ENCODE data around the gene CCNL1. TPM values are rescaled to one million over a fixed set of nuclear protein-coding genes. Genes with fewer than 3 reads are reported as not detected.
"Not testable (repeated sequence)": the region's sequence is repeated elsewhere in the genome, so short reads cannot be mapped to it uniquely, and the experiment has no call there.

CCNL1 gene
- polyA plus RNA-seq (2013, experiment 1 of 2; ENCODE audit: insufficient read length), result 39.4 TPM
- 34.9 TPM for polyA plus RNA-seq (2013, experiment 2 of 2; ENCODE audit: insufficient read length)

GRCh38 chr3:157159762-157160657, at the start of gene CCNL1:
Gene CCNL1, minus strand, starts transcription at chr3:157160147. Its CDS starts 53 bp downstream, at chr3:157160094.
- peak; percentile 98 for DNase-seq

DNA sequence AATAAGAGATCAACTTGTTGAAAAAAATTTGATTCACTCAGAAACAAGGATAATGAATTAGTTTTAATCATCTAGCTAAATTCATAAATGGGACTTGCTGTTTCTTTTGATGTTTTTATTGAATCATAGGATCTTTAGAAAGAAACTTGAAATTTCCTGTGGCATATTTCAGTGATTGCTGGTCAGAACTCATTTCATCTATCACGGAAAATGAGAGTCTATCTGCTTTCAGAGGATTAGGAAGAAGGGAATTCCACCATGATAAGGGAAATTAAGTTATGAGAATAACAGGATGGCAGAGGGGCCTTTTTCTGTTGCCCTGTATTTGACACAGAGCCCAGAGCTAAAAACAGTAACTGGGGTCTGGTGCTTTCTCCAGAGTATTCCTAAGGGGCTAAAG, 44.9 kb upstream of the CCNL1 start:
- DNase-seq, result no peak

DNA sequence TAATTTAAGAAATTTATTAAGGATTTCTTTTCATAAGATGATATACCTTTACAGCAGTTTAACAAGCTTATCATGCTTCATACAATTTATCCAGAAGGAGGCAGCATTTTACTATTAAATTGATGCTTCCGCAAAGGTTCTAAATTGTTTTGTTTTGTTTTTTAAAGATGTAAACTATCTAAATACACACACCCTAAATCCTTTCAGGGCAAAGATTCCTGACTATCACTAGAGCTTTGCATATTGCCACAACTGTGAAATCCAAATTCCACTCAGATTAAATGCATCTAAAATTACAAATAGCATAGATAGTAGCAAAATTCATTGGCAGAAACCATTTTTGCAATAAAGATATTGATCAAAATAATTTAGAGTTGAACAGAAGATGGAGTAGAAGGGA, 44.5 kb upstream of the CCNL1 start:
- peak; percentile 50 for DNase-seq

DNA sequence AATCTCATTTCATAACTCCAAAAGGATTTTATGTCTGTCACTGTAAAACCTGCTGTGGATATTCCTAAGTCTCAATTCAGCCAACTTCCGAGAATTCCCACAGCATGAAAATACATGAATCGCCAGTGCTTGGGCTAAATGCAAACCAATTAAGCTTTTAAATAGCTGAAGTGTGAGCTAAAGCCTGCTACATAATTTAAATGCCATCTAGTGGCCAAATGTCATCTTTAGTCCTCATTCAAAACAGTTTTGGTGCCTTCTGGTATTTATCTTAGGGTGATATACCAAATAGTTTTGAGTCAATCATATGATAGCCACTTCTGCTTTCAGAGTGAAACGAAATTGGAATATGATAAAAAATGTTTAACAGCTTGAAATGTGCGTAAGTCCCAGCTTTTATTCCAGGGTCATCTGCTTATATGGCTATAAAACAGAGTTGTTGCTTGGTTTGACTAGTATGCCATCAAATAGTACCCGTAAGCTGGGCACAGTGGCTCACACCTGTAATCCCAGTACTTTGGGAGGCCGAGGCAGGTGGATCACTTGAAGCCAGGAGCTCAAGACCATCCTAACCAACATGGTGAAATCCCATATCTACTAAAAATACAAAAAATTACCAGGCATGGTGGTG, 41.8 kb upstream of the CCNL1 start:
- DNase-seq, result peak; percentile 65

DNA sequence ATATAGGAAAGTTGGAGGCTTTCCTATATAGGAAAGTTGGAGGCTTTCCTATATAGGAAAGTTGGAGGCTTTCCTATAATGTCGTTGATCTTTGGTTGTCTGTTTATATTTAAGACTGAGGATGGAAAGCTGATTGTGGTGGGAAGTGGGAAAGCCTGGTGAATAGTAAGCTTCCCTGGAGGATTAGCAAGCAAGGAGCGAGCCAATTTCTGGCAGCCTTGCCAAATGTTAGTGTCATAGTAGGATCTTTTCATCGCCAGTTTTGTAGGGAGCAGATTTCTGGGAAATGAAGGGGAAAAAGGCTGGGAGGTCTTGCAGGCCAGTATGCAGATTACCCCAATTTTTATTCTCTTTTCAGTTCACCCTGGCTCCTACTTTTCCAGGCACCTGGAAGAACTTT, 39.9 kb upstream of the CCNL1 start:
- DNase-seq, result peak; percentile 22

GRCh38 chr3:157195965-157196364, 36.0 kb upstream of the CCNL1 start:
- no peak for DNase-seq

DNA sequence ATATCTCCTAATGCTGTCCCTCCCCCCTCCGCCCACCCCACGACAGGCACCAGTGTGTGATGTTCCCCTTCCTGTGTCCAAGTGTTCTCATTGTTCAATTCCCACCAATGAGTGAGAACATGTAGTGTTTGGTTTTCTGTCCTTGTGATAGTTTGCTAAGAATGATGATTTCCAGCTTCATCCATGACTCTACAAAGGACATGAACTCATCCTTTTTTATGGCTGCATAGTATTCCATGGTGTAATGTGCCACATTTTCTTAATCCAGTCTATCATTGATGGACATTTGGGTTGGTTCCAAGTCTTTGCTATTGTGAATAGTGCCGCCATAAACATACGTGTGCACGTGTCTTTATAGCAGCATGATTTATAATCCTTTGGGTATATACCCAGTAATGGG, 31.2 kb upstream of the CCNL1 start:
- DNase-seq, result not testable (repeated sequence)

GRCh38 chr3:157190380-157190872, 30.5 kb upstream of the CCNL1 start:
- no peak for DNase-seq

GRCh38 chr3:157188391-157188790, 28.4 kb upstream of the CCNL1 start:
- no peak for DNase-seq

DNA sequence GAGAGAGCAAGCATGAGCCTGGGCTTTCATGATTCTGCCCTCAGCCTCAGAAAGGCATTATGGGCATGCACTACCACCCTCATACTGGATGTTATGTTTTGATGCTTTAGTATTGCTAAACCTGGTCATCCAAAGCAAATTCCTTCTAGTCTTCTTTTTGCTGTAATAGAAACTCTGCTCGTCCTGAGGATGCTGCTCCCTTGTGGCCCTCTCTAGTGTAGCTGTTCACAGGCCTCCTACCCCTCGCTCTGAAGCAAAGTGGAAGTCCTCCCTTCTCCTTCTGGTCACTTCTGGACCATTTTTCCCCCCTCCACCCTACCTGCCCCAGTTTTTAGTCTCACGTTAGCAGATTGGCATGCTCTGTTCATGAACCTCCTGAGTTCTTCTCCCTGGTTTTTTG, 22.9 kb upstream of the CCNL1 start:
- DNase-seq, result no peak

GRCh38 chr3:157180262-157180661, 20.3 kb upstream of the CCNL1 start:
- DNase-seq, result no peak

- DNase-seq, result no peak
Observed at GRCh38 chr3:157179365-157179803, 19.4 kb upstream of the CCNL1 start.

- not testable (repeated sequence) for DNase-seq
Observed at GRCh38 chr3:157178503-157179364, 18.8 kb upstream of the CCNL1 start.

DNA sequence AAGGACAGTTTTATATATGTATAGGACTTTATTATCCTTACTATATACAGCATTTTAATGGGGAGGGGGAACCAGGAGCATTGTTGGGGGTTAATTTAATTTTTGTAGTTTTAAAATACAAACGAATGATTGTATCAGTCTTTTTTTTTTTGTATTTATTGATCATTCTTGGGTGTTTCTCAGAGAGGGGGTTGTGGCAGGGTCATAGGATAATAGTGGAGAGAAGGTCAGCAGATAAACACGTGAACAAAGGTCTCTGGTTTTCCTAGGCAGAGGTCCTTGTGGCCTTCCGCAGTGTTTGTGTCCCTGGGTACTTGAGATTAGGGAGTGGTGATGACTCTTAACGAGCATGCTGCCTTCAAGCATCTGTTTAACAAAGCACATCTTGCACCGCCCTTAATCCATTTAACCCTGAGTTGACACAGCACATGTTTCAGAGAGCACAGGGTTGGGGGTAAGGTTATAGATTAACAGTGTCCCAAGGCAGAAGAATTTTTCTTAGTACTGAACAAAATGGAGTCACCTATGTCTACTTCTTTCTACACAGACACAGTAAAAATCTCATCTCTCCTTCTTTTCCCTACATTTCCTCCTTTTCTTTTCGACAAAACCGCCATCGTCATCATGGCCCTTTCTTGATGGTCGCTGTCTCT, 18.0 kb upstream of the CCNL1 start:
- DNase-seq, result not testable (repeated sequence)

DNA sequence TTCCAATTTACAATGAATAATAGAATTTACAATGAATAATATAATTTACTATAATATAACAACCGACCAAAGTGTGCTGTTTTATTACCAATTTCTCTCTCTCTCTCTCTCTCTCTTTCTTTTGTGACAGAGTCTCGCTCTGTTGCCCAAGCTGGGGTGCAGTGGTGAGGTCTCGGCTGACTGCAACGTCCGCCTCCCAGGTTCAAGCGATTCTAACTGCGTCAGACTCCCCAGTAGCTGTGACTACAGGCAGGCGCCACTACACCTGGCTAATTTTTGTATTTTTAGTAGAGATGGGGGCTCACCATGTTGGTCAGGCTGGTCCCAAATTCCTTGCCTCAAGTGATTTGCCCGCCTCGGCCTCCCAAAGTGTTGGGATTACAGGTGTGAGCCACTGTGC, 17.0 kb upstream of the CCNL1 start:
- no peak for DNase-seq

- peak; percentile 36 for DNase-seq
Observed at GRCh38 chr3:157175691-157176507, 16.0 kb upstream of the CCNL1 start.

DNA sequence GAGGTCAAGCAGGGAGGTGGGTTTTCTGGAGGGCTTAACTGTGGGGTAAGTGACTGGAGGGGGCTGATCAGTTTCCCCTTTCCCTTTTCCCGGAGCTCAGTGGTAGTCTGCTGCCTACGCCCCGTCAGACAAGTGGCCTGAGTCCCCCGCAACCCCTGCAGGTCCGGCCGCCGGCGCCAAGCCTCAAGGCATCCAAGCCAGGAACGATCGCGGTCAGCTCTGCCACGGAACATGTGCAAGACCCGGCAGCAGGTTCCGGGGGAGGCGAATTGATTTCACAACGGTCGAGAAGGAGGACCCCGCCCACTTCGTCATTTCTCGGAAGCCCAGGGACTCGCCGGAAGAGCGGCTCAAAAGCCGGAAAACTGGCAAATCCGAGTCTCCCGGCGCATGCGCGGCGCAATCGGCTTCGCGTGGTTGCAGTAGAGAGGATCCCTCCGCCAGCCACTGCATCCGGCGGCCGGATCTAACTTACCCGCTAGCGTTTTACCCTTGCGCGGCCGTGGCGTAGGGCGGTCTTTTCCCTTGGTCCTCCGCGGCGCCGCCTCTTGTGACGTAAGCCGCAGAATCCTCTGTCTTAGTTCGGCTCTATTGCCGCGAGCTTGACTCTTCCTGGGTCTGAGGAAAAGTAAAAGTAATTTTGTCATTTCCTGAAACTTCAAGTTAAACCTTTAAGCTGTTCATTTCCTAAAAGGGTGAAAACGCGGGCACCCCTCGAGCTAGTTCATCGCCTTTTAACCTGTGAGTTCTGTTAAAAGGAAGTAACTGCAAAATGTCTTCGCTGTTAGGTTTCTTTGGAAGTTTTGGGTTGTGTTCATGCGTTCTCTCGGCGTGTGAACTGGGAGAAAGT, 14.9 kb upstream of the CCNL1 start:
- DNase-seq, result peak; percentile 100

- DNase-seq, result no peak
Observed at GRCh38 chr3:157174290-157174648, 14.3 kb upstream of the CCNL1 start.

DNA sequence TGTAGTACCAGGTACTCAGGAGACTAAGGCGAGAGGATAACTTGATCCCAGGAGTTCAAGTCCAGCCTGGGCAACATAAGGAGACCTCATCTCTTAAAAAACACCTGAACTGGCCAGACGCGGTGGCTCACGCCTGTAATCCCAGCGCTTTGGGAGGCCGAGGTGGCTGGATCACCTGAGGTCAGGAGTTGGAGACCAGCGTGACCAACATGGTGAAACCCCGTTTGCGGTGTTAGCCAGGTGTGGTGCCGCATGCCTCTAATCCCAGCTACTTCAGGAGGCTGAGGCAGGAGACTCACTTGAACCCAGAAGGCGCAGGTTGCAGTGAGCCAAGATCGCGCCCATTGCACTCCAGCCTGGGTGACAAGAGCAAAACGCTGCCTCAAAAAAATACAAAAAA, 13.4 kb upstream of the CCNL1 start:
- DNase-seq, result not testable (repeated sequence)

- DNase-seq, result no peak
Observed at GRCh38 chr3:157172746-157173145, 12.8 kb upstream of the CCNL1 start.

Measured in fibroblast of skin of back (primary cell).